Activated gamma-delta T cell treated with anti-CD3 and anti-CD28 coated beads, Interleukin-2, amount 50 U/mL, for 16 hours (primary cell): Measurements from ENCODE around the gene NAP1L1.
A peak's percentile ranks its signal among the peaks of the same experiment; 100 is the strongest.

ENCODE experiments used
- DNase-seq: peaks from one replicate; pipeline ENCODE4 v3.0.0-alpha.2; 2020; ENCODE audit warnings: low read depth

Gene NAP1L1

DNA sequence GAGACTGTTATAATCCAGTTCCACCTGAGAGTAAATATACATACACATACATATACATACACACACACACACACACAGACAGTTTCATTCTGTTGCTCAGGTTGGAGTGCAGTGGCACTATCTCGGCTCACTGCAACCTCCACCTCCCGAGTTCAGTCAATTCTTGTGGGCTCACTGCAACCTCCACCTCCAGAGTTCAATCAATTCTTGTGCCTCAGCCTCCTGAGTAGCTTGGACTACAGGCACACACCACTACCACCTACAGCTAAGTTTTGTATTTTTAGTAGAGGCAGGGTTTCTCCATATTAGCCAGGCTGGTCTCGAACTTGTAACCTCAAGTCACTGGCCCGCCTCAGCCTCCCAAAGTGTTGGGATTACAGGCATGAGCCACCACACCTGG is 44.0 kb downstream of the NAP1L1 start:
- no peak for DNase-seq

DNA sequence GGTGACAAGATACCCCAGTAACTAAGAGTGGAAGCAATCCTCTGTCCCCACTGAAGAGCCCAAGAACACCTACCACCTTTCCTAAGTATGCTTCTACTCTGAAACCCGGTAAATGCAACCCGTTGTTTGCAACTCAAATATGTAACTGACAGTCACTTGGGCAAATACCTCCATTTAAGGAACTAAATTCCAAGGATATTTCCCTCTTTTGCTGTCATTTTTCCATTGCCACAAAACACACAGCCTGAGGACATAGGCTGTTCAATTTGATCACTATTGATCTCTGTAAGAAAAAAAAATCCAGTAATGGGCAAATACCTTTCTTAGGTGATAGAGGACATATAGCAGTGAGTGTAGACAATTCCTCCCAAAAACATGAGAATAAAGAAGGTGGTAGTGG is 46.3 kb downstream of the NAP1L1 start:
- no peak for DNase-seq

DNA sequence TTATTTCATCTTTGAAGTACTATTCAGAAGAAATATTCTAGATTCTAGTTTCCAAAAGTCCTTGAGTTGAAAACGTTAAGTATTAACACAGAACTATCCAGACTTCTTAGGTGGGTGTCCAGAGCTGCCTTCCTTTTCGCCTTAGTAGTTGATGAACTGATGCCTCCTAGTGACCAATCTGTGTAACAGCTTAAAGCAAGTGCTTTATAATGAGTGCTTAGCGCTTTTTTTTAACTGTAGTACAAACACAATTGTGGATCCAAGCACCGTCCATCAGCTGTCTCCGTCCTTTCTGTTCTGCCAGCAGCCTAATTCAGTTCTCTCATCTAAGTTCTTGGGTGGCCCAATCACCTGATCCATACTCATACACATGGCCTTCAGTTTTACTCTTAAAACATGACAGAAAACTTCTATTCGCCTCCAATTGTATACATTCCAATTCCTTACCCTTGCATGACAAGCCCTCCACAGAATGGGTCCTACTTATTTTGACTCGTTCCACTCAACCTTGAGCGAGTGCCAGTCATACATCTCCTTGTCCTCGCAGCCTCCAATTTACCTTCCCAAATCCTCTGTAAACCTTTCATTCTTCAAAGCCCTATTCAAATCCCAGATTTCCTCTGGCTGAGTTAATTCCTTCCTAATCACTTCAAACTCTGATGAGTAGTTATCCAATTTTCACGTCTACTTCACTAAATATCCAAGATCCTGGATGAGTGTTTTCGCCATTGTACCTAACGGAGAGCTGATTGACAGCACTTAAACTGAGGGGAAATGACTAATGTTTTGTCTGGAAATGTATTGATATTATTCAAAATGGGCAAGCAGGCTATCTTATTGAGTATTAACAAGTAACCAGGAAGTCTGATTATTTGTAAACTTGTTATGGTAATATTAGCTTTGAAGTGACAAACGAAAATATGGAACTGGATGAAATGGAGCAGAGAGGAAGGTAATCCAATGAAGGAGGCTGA is 47.1 kb downstream of the NAP1L1 start:
- DNase-seq: peak; percentile 17

DNA sequence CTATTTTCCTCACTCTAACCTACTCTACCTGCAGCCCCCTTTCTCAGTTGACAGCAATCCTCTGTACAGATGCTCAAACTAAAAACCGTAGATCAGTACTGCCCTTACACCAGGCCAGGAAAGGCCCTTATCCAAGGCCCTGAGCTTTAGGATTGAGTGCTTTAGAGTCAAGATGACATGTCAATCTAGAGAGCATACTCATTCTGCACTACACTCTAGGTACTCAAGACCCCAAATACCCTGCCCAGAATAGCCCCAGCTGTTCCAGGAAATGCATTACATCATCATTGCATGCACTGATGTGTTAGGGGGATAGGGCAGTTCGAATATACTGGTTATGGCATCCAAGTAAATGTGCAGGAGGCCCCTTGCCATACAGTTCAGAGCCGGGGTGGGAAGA is 49.4 kb downstream of the NAP1L1 start:
- DNase-seq: no peak

DNA sequence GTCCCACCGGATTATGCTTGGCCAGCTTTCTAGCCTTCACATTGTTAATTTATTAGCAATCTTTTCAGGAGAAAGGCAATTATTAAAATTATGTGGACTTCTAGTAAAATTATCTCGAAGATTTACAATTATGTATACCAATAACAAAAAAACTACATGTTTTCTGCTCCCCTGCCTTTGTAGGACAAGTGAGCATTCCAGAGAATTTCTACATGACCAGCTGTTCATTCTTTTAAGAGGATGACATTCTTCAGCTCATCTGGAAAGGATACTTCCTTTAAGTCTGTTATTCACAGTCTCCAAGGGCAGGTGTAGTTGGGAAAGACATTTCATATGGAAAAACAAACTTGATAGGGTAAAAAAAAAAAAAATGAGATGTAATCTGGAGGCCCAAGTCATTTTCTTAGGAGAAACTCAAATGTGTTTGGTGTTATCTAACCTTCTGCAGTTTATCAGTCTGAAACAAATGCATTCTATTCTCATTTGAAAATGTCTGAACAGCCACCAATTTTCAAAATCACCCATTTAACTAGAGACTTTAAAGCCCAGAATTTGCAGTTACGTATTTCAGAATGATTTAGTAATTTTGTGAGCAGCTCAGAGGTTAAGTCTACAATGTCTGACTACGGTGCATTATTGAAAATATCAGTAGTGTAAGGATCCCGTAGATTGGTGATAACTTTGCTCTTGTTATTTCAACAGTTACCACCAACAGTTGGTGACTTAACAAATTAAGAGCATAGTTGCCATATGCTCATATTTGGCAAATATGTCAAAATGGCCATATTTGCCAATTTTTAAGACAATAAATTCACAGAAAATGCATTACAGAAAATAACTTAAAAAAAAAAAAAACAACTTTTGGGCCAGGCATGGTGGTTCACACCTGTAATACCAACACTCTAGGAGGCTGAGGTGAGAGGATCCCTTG is 51.1 kb downstream of the NAP1L1 start:
- DNase-seq: no peak

DNA sequence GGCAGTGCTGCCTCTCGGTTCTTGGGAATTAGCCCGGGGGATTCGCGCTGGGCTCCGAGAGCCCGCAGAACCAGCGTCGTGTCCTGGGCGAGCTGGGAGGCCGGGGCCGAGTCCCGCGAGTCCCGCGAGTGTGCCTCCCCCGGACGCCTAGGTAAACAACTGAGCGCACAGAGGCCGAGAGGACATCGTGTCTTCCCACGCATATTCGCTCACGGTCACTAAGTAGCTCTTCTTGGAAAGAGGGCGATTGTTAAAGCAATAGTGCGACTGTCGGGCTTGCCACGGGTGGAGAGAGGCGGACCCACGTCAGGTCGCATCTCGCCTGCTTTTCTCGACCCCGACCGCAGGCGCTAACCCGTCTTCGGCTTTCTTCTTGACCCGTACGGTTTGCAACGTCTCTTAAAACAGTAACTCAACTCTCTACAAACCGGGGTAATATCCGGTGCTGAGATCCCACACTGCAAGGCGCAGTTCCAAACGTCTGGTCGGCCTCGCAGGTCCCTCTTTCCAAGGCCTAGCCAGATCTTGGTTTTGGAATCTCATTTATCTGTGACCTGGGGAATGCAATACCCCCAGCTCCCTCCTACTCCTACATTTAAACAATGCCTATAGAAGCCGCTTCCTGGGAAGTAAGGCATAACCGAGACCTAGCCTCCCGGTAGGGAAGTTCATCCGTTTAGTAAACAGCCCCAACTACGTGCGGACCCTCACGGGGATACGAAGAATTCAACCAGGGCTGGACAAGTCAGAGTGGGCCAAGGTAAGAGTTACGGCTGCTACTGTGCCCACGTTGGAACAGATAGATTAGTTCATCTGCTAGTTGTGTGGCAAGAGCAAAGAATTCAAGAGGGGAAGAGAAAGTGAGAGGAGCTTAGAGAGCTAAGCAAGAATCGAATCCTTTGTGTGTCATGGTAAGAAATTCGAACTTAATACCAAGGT is 52.2 kb downstream of the NAP1L1 start:
- DNase-seq: peak; percentile 31

DNA sequence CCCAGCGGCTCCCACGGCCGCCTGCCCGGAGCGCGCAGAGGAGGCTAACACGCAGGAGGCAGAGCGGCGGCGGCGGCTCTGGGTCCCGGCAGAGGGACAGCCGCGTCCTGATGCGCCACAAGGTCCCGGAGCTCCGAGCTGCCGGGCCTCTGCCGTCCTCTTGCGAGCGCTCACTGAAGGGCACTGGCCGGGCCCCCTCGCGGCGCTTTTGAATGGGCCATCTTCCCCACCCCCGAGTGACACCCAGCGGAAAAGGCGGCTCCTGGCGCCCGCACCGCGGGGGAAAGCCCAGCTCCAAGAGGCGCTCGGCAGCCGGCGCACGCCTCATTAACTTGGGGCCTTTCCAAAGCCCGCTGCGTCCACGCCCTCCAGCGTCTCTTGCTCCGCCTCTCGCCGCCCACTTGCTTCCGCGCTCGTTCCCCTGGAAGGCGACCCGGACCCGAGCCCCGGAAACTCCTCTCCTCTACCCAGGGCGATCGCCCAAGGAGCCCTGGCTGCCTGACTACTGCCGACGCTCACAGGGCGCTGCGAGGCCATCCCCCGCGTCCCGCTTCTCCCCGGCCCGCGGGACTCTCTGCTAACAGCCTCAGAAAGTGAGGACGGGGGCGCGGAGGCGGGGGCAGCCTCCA is 53.0 kb downstream of the NAP1L1 start, which contains the start of gene PHLDA1:
Gene PHLDA1 (minus strand): TSS at position 363 of the 629 bp plus-strand sequence.
- peak; percentile 94 for DNase-seq

DNA sequence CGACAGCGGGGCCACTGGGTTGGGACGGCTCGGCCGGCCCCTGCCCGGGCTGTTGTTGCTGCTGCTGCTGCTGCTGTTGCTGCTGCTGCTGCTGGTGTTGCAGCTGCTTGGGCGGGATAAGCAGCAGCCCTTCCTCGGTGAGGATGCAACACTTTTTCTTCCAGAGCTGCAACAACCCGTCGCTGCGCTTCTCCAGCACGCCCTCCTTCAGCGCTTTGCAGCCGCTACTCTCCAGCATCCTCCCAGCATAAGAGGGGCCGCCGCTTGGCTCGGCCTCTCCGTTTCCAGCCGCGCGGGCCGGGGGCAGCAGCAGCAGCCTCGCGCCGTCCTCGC is 53.4 kb downstream of the NAP1L1 start:
- DNase-seq: no peak

DNA sequence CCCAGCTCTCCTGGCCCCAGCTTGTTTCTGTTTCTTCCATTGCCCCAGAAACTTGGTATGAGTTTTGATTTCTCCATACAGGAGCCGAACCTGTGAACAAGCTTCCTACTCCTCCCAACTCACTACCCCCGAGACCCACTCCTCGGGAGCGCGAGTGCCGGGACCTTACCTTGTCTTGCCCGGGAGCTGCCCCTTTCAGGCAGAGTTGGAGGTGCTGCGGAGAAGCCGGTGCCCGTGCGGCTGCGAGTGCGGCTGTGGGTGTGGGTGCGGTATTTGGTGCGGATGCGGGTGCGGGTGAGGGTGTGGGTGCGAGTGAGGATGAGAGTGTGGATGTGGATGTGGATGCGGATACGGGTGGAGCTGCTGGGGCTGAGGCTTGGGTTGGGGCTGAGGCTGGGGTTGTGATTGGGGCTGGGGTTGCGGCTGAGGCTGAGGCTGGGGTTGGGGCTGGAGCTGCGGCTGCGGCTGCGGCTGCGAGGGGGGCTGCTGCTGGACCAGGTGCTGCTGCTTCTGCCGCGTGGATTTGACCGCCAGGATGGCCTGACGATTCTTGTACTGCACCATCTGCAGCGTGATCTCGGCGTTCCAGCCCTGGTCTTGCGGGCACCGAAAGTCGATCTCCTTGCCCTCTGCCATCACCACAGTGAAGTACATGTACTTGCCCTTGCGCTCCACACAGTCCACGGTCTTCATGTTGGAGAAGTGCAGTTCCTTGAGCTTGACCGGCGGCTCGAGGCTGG is 54.0 kb downstream of the NAP1L1 start:
- DNase-seq: peak; percentile 35

DNA sequence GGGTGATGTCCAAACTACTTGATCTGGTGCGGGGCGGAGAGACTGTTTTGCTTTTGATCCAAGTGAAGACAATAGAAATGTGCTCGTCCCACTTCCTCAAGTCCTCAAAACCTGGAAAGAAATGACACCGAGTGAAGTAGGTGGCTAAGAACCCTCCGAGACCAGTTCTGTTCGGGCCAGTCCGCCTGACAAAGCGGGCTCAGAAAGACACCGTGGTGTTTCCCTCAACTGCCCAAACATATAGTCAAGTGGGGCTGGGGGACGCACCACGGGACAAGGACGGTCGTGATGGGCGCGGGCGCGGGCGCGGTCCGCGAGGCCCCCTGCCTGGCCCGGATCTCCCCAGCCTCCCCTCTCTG is 54.5 kb downstream of the NAP1L1 start:
- no peak for DNase-seq

DNA sequence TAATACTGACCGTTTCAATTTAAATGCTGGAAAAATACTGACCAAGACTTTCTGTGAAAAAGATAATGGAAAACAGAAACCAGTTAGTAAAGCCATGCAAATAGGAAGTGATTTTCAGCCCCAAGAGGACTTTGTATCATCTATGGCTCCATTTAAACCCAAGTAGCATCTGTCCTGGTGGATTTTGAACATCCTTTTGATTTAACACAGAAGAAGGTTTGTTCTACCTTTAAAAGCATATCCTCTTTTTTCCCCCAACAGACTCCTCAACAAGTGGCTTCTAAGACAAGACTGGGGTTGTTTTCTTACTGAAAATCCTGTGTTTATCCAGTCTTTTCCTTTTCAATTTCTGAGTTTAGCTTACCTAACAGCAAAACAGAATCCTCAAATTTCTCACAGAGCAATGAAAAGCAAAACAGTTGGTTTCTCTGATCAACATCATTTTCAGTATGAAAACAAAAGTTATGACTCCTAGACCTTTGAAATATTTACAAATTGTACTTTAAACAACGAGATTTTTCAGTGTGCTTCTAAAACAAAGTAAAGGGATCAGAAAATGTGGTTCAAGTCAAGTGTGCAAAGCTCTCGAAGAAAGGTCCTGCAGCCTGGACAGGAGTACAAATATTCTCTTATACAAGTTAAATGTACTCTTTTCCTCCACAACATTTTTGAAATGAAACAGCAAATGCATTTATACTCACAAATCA is 55.8 kb downstream of the NAP1L1 start:
- no peak for DNase-seq

DNA sequence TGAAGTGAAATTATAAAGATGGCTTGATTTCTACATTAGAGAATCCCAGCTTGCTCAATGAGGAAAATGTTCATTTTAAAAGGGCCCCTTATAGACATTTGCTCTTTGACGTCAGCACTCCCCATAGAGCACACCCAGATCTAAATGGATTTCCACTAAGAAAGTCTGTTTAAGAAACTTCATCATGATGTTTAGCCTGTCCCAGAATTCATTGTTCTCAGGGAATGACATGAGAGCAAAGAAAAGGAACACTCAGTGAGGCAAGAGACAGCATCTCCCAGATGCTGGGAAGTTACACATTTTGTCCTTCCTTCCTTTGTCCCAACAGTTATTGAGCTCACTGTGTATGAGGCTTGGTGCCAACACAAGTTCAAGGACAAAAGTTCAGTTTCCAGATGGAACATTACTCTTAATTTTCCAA is 57.8 kb downstream of the NAP1L1 start:
- DNase-seq: no peak

DNA sequence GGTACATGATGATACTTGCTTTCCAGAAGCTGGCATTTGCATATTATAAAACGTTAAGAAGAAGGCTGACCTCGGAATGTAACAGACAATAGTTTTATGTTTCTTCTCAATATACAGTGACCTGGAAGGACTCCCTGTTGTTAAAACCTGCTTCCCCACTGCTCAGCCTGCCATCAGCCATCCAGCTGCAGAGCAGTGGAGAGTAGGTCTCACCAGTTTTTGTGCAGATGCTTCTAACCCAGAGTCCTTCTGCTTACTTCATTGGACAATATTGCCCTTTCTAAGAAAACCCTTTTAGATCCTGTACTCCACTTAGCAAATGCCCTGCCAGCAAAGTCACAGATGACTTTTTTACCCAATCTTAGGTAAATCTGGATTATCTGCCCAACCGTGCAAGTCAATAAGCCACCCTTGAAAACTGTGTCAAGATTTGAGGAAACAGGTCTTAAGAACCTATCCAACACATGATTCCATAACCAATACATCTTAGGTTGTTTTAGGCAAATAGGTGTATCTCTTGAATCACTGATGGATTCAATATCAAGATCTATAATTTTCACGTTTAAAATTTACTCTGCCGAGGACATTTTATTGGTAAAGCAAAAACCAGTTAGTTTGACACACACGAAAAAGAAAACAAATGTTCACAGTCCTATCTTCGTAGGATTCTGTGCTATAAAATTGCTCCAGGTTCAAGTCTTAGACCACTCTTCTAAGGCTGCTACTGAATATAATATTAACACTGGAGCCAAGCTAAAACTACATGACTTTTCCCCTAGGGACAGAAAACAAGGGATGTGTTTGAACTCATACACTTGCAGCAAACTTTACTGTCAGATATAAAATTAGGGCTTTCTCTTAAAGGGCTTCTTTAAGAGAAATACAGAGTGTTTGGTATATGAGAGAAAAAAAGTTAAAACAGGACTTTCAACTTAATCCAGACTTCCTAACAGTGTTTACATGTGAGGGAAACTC is 58.6 kb downstream of the NAP1L1 start:
- no peak for DNase-seq

DNA sequence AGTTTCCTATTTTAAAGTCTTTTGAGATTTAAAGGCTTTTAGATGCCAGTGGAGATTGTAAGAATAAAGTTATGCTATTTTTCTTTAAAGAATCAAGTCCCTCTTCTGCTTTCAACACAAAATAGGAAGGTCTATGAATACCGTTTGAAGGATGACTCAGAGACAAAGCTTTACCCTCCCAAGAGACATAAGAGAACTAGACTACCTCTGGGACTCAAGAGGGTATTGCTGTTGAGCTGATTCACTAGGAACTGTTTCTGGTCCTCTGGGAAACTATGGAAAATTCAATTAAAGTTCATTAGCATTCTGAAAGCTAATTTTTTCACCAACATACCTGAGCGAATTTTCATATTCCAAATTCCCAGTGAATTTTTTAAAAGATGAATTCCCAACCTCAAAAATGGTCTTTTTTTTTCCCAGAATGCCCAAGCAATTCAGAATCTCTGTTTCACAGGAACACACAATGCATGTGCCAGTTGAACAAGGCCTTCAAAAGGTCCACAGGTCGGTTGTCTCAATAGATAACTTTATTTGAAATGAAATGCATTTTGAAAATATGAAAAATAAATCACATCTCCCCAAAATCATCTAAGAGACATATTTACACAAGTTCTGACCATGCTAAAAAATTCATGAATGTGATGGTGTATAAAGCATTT is 59.4 kb downstream of the NAP1L1 start:
- DNase-seq: no peak

DNA sequence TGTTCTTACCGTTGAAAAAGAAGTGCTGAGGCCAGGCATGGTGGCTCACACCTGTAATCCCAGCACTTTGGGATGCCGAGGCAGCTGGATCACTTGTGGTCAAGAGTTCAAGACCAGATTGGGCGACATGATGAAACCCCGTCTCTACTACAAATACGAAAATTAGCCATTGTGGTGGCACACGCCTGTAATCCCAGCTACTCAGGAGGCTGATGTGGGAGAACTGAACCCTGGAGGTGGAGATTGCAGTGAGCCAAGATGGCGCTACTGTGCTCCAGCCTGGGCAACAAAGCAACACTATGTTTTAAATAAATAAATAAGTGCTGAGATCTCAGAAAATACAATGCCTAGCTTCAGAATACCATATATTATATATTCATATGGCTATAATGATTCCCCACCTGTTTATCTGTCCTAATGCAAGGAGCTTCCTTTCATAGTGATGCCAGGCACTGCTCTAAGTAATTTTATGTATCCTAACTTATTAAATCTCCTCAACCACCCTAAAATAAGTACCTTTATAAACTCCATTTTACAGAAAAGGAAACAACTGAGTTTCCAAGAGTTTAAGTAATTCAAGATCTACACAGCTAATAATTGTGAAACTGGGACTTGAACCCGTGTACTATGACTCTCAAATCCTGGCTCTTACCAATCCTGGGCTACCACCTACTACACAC is 60.2 kb downstream of the NAP1L1 start:
- no peak for DNase-seq

DNA sequence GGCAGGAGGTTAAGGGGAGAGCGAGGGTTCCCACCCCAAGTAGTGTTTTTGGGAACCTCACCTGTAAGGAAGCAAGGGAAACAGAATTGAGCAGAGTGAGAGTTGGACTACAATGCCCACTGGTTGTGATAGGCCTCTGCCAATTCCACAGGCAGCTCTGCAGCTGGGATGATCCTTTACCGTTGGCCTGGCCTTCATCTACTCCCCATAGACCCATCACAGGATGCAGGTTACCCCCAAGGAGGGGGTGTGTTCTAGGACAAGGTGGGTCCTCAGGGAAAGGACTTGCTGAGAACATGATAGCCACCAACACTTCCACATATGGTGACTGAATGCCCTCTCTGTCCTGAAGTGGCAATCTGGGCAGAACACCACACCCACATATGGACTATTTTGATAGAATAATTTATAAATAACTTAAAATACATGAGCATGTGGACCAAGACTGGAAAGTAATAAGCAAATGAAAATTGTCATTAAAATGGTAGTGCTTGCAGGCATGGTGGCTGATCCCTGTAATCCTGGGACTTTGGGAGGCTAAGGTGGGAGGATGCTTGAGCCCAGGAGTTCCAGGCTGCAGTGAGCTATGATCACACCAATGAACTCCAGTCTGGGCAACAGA is 61.3 kb downstream of the NAP1L1 start:
- DNase-seq: no peak

DNA sequence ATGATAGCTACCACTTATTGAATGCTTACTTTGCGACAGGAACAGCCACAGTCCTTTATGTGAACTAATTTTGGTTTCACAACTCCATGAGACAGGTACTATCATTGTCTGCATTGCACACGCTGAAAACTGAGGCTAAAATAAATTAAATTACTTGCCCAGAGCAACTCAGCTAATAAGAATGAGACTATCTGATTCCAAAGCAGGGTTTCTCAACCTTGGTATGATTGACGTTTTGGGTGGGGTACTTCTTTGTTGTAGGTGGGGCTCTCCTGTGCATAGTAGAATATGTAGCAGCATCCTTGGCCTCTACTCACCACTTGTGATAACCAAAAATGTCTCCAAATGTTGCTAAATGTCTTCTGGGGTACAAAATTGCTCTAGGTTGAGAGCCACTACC is 62.0 kb downstream of the NAP1L1 start:
- no peak for DNase-seq
